Measurements from ENCODE around the gene NXNL2.

The NXNL2 gene

GRCh38 chr9:88551546-88552137, 16.7 kb downstream of the NXNL2 start:
- TF ChIP-seq CTCF (IDR thresholded peaks at IDR 0.05; ENCODE audit: low read depth, low read length), result no peak
- DNase-seq (ENCODE audit: low read depth, low spot score), result no peak
- H3K4me3 ChIP-seq (ENCODE audit: low read depth, low read length), result no peak overlapping the region
- in situ Hi-C loops (cut with HindIII; ENCODE audit: low sequenced_read_pairs), result no loop called here

DNA sequence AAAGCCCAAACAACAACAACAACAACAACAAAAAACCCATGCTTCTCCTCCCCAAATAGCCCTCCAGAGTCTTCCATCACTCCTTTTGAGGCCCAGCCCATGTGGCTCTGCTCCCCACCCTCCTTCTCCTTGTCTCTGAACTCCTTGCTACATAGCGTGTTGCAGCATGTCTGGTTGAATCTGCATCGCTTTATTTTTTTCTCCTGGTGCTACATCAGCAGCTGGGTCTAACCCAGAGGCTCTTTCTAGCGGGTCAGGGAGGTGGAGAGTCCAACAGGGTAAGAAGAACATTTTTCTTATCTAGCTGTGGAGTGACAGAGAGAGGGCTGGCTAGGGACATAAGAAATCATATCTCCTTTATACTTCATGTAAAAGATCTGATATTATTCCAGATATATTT, 18.4 kb downstream of the NXNL2 start:
- DNase-seq (ENCODE audit: low read depth, low spot score), result no peak
- no peak for TF ChIP-seq CTCF (IDR thresholded peaks at IDR 0.05; ENCODE audit: low read depth, low read length)
- in situ Hi-C loops (cut with HindIII; ENCODE audit: low sequenced_read_pairs), result no loop called here
- no peak overlapping the region for H3K4me3 ChIP-seq (ENCODE audit: low read depth, low read length)

GRCh38 chr9:88555268-88555980, 20.4 kb downstream of the NXNL2 start:
- in situ Hi-C loops (cut with HindIII; ENCODE audit: low sequenced_read_pairs), result no loop called here
- TF ChIP-seq CTCF (IDR thresholded peaks at IDR 0.05; ENCODE audit: low read depth, low read length), result no peak
- no peak overlapping the region for H3K4me3 ChIP-seq (ENCODE audit: low read depth, low read length)
- no peak for DNase-seq (ENCODE audit: low read depth, low spot score)

DNA sequence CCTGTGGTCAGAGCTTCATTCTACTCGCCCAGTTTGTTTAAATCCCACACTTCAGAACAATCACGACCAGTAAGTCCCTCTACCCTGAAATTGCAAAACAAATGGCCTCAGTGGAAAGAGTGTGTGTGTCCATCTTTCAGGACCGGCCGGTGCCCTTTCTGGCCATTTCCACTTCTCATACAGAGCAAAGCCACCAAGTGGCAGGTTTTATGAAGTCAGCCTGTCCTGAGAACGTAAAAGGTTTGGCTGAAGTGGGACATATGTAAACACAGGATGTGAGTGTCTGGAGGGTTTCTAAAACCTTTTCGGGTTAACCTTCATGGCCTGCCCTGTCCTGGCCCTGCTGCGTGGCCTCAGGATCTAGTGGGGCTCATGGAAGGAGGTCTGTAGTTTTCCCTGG, 24.7 kb downstream of the NXNL2 start:
- DNase-seq (ENCODE audit: low read depth, low spot score), result no peak
- in situ Hi-C loops (cut with HindIII; ENCODE audit: low sequenced_read_pairs), result no loop called here
- H3K4me3 ChIP-seq (ENCODE audit: low read depth, low read length), result no peak overlapping the region
- no peak for TF ChIP-seq CTCF (IDR thresholded peaks at IDR 0.05; ENCODE audit: low read depth, low read length)

- no peak for TF ChIP-seq CTCF (IDR thresholded peaks at IDR 0.05; ENCODE audit: low read depth, low read length)
- in situ Hi-C loops (cut with HindIII; ENCODE audit: low sequenced_read_pairs), result no loop called here
- H3K4me3 ChIP-seq (ENCODE audit: low read depth, low read length), result no peak overlapping the region
- DNase-seq (ENCODE audit: low read depth, low spot score), result no peak
Observed at GRCh38 chr9:88567870-88568269, 32.9 kb downstream of the NXNL2 start.

DNA sequence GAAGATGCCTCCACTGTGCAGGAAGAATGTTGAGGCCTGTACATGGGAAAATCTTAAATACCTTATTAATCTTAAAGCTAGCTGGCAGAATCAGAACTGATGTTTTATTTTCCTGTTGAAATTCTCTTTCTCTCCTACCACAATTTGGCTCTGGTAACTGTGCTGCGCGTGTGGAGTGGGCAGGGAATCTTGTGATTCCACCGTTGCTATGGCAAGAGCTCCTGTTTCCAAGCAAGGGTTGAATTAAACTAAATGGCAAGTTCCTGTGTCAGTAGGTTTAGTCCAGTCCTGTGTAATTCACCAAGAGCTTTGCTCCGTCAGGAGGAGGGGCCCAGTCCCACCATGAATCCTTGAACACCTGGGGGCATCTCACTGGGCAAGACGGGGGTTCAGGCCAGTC, 36.4 kb downstream of the NXNL2 start:
- no peak for DNase-seq (ENCODE audit: low read depth, low spot score)
- no peak for TF ChIP-seq CTCF (IDR thresholded peaks at IDR 0.05; ENCODE audit: low read depth, low read length)
- H3K4me3 ChIP-seq (ENCODE audit: low read depth, low read length), result no peak overlapping the region
- in situ Hi-C loops (cut with HindIII; ENCODE audit: low sequenced_read_pairs), result no loop called here
